Middle frontal gyrus (tissue), 1 donor: ENCODE results near the gene PRKCZ.

ENCODE experiments used
- DNase-seq: peaks from one replicate; pipeline ENCODE4 v3.0.0-alpha.2; 2015; ENCODE audit warnings: low spot score; ENCODE audit errors: extremely low spot score

The PRKCZ gene

DNA sequence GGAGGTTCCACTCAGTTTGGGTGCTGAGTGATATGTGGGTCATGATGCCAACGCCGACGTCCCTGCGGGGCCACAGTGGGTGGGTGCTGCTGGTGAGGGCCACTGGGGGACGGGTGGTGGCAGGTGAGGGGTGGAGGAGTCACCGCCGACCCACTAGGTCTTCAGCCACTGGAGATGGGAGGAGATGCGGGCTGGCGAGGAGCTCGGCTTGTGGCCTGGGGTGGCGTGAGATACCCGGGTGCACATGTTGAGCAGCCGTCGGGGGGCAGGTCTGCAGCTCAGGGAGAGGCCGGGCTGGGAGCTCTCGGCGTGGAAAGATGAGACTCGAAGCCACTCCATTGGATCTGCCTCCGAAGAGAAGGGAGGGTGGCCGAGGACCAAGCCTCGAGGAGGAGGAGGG lies 103.8 kb downstream of the PRKCZ start:
- DNase-seq, result no peak

GRCh38 chr1:2155147-2155598 lies 105.0 kb downstream of the PRKCZ start:
- no peak for DNase-seq

- no peak for DNase-seq
Measured at GRCh38 chr1:2155788-2156187, 105.6 kb downstream of the PRKCZ start.

DNA sequence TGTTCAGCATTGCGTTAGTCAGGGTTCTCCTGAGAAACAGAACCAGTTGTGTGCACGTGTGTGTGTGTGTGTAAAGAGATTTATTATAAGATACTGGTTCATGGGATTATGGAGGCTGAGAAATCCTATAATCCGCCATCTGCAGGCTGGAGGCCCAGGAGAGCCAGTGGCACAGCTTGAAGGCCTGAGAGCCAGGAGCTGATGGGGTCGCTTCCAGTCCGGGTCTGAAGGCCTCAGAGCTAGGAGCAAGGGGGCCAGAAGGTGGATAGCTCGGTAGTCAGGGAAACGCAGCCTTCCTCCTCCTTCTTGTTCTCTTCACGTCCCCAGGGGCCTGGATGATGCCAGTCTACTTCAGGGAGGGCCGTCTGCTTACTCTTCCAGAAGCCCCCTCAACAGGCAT lies 106.7 kb downstream of the PRKCZ start:
- no peak for DNase-seq

DNA sequence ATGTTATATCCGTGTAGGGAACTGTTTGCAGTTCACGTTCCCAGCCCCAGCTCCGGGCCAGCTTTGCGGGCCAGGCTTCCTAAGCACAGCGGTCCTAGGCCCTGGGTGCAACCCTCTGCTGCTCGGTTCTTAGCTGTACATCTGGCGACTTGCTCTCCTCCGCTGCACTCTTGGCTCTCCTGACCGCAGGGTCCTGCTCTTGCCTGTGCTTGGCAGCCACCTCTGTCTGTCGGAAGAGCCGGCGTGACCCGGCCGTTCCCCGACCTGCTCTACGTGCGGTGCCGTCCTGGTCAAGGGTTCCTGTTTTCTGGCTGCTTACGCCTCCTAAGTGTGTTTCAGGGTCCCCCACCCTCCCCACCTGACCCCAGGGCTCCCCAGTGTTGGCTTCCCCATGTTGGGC lies 107.6 kb downstream of the PRKCZ start:
- DNase-seq, result no peak

GRCh38 chr1:2158272-2158671 lies 108.1 kb downstream of the PRKCZ start:
- DNase-seq, result no peak

DNA sequence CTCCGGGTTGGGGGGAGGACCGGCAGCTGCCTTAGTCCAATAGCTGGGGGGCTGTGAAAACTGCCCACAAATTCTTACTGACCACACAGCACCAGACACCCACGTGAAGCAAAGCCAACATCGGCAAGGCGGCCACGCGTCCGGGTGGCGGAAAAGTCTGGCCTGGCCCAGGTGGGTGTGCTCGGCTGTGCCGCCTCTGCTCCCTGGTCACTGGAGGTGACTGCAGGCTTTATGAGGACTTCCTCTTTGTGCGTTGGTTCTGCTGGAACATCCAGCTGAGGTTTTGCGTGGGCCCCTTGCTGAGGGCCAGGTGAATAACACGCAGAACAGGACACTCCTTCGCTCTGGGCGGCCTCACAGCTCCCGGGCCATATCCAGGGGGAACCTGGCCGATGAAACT lies 108.9 kb downstream of the PRKCZ start:
- DNase-seq, result no peak

- no peak for DNase-seq
Measured at GRCh38 chr1:2160451-2161300, 110.5 kb downstream of the PRKCZ start.

DNA sequence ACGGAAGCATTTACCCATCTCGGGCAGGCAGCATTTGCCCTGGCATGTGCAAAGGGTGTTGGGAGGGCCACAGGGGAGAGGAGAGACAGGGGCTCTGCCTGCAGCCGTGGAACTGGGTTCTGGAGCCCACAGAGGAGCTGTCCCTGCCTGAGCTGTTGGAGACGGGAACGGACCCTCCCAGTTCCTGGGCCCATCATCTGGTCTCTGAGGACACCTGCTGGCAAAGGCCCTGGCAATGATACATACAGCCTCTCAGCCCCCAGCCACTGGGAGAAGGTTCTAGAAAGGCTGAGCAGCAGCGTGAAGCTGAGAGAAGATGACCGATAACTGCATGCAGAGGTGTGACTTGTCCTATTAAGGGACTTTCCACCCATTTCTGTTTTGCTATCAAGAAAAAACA lies 113.0 kb downstream of the PRKCZ start:
- no peak for DNase-seq

DNA sequence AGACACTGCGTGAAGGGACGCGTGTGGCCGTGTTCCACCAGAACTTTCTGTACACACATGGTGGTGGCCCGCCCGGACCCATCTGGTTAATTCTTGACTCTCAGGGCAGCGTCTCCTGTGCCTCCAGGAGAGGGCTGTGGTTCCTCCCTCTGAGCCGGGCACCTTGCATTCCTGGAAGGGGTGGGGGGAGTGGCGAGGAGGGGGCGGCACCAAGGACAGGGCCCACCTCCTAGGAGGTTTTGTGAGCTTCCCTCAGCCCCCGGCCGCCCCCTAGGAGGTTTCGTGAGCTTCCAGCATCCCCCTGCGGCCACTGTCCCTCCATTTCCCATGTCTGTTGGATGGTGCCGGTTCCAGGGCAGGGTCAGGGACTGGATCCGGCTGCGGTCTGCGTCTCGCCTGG lies 115.4 kb downstream of the PRKCZ start:
- DNase-seq, result no peak

DNA sequence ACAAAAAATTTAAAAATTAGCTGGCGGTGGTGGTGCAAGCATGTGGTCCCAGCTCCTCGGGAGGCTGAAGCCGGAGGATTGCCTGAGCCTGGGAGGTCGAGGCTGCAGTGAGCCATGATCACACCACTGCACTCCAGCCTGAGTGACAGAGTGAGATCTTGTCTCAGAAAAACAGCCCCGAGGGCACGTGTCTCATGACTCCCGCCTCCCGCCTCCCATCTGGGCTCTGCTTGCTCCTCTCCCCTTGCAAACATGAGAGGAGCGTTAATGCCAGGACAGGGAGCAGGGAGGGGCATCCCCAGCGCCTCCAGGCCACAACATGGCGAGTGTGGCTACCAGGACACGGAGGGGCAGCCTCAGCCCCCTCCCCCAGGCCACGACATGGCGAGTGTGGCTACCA lies 116.0 kb downstream of the PRKCZ start:
- no peak for DNase-seq

- no peak for DNase-seq
Measured at GRCh38 chr1:2166695-2167094, 116.5 kb downstream of the PRKCZ start.

DNA sequence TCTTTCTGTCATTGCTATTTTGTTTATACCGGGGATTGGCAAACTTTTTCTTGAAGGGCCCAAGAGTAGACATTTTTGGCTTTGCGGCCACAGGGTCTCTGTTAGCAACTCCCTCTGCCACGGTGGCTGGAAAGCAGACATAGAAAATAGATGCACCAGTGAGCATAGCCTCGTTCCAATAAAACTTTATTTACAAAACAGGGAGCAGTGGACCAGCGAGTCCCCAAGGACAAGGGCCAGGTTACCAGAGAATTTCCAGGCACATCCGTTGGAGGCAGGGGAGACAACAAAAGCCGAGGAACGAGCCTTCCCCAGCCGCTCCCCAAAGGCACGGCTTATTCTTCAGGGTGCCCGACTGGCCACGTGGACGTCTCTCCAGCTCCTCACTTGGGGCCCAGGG lies 117.9 kb downstream of the PRKCZ start:
- no peak for DNase-seq

GRCh38 chr1:2168535-2168934 lies 118.3 kb downstream of the PRKCZ start:
- DNase-seq, result no peak

GRCh38 chr1:2169200-2169836 lies 119.1 kb downstream of the PRKCZ start:
- DNase-seq, result no peak

DNA sequence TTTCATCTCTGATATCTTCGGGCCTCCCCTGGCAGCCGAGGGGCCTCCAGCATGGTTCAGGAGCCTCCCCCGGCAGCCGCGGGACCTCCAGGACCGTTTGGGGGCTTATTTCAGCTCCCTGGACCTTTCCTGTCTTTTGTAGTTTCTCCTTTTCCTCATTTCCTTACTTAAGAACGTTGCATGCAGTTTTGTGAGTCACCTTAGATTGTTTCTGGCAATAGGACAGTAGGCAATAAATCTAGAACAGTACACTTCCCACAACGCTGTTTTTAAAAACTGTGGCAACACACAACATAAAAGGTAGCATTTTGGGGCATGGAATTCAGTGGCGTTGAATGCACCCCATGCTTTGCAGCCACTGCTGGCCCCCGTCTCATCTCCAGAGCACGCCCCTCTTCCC lies 120.0 kb downstream of the PRKCZ start:
- no peak for DNase-seq

DNA sequence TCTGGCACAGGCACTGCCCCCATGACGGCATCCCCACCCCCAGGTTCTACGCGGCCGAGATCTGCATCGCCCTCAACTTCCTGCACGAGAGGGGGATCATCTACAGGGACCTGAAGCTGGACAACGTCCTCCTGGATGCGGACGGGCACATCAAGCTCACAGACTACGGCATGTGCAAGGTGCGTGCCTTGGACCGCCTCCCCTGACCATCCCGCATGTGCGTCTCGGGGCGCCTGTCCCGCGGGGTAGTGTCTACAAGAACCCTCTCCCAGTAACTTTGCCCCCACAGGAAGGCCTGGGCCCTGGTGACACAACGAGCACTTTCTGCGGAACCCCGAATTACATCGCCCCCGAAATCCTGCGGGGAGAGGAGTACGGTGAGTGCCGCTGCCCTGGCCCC lies 121.8 kb downstream of the PRKCZ start:
- no peak for DNase-seq

DNA sequence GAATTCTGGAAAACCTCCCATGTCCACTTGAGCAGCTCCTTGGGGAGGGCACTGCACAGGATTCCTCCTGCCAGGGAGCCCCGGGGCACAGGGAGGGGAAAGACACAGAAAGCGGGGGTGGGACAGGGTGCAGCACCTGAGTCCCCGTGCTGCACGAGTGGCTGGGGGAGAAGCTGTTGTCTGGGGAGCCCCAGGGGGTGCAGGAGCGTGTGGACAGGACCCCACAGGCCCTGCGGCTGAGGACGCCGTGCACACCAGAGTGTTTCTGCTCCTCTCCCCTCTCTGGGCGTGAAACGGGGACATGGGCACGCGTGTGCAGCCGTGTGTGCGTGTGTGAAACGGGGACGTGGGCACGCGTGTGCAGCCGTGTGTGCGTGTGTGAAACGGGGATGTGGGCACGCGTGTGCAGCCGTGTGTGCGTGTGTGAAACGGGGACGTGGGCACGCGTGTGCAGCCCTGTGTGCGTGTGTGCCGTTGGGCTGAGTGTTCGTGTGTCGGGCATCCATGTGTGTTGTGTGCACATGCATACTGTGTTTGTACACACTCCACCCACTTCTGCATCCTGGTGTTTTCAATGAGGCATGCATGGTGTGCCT lies 122.4 kb downstream of the PRKCZ start:
- DNase-seq, result no peak

GRCh38 chr1:2173546-2174347 lies 123.5 kb downstream of the PRKCZ start:
- no peak for DNase-seq

DNA sequence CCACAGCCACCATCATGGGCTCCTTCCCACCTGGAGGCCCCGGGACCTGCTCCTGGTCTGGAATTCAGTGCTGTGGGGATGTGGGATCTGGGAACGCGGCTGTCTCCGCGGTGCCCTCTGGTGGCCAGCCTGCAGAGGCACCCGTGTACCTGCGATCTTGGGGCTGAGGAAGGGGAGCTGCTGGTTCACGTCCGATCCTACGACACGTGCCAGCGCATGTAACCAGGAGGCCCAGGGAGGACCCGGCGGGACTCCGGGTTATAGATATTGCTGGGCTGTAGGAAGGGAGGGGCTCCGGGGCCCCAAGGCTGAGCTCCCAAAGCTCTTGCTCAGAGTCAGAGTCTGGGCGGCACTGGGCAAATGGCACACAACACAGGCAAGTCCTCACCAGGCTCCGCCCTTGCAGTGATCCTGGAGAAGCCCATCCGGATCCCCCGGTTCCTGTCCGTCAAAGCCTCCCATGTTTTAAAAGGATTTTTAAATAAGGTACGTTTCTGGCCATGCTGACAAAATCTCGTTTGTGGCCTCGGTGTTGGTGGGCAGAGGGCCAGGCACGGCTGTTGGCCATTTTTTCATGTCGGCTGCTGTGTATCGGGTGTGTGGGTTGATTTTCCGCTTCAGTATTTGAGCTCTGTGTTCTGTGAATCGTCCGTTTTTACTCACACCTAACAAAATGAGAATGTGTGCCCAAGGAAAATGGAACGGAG lies 124.3 kb downstream of the PRKCZ start:
- DNase-seq, result peak; percentile 35

GRCh38 chr1:2175055-2175414 lies 124.8 kb downstream of the PRKCZ start:
- no peak for DNase-seq
